GM12874 (cell line): ENCODE data around the gene MAPRE3.

Source experiments
- TF ChIP-seq, protein P1 (sequence below): IDR thresholded peaks from 2 replicates; pipeline ENCODE4 v1.5.1; 2011; ENCODE audit warnings: low read depth, mild to moderate bottlenecking, control low read depth, low read length, moderate library complexity; ENCODE audit not compliant: insufficient read depth

MAPRE3 gene

DNA sequence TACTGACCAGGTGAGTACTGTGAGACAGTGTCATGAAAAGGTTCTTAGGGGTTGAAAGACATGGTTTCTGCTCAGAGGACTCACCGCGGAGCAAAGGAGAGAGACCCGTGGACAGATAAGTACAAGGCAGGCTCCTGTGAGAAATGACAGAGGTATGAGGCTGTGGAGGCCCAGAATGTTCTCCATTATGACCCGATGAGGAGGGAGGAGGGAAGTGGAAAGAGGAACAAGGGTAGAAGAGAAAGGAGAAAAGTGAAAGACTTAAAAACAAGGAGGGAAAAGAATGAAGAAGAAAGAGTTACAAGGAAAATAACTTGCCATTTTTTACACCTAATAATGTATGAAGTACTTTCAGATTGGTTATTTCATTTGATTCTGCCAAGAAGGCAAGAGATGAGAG lies 29.8 kb downstream of the MAPRE3 start:
- TF ChIP-seq, protein P1, sequence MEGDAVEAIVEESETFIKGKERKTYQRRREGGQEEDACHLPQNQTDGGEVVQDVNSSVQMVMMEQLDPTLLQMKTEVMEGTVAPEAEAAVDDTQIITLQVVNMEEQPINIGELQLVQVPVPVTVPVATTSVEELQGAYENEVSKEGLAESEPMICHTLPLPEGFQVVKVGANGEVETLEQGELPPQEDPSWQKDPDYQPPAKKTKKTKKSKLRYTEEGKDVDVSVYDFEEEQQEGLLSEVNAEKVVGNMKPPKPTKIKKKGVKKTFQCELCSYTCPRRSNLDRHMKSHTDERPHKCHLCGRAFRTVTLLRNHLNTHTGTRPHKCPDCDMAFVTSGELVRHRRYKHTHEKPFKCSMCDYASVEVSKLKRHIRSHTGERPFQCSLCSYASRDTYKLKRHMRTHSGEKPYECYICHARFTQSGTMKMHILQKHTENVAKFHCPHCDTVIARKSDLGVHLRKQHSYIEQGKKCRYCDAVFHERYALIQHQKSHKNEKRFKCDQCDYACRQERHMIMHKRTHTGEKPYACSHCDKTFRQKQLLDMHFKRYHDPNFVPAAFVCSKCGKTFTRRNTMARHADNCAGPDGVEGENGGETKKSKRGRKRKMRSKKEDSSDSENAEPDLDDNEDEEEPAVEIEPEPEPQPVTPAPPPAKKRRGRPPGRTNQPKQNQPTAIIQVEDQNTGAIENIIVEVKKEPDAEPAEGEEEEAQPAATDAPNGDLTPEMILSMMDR, result no peak

DNA sequence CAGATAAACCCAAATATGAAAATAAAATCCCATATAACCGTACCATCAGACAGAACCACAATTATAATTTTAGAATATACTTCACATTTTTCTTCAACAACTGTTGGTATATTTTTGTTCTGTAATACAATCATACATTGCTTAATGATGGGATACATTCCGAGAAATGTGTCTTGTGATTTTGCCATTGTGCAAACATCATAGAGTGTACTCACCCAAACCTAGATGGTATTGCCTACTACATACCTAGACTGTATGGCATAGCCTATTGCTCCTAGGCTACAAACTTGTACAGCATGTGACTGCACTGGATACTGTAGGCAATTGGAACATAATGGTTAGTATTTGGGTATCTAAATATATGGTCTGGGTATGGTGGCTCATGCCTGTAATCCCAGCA lies 30.6 kb downstream of the MAPRE3 start:
- TF ChIP-seq, protein P1, result no peak

DNA sequence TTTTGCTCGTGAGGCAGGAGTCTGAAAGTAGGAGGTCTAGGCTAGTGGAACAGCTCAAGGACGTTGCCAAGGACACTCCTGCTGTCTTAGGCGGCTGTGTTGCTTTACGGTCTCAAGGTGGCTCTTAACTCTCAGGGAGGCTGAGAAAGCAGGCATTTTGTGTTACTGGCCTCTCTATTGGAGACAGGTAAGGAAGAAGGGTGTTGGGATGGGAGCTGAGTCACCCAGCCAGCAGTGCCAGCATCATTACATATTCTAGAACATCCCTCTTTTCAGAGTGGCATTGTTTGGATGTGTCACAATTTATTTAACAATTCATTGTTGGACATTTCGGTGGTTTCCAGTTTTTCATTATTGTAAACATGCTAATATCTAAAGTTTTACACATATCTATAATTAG lies 31.5 kb downstream of the MAPRE3 start:
- TF ChIP-seq, protein P1, result no peak

DNA sequence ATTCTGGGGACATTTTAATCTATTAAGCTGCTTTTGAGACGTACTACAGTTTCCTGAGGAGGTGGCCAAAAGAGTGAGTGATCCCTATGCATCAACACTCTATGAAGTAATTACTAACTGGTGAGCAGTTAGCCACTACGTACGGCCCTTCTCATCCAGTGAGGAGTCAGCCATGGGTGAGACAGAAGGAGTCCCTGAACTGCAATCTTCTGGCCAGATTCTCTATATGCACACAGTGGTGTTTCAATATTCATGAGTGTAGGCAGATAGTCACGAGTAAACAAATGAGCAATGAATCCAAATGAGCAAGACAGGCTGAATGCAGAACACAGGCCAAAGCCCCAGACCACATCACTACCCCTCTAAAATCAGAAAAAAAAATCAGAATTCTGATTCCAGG lies 32.6 kb downstream of the MAPRE3 start:
- TF ChIP-seq, protein P1, result no peak

DNA sequence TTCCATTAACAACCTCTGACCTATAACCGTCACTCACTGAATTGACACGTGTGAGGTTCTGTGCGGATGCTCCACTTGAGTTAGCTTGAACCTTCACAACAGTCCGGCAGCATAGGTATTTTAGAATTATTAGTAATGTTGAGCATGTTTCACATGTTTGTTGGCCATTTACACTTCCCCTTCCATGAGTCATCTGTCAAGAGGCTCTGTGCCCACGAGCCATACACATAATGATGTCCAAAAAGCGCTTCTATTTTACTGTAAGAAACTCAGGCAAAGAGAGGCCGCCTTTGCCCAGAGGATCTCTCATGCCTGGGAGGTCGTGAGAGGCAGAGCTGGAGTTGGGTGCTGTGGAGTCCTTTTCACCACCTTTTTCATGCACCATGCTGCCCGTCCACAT lies 33.4 kb downstream of the MAPRE3 start:
- TF ChIP-seq, protein P1, result no peak

DNA sequence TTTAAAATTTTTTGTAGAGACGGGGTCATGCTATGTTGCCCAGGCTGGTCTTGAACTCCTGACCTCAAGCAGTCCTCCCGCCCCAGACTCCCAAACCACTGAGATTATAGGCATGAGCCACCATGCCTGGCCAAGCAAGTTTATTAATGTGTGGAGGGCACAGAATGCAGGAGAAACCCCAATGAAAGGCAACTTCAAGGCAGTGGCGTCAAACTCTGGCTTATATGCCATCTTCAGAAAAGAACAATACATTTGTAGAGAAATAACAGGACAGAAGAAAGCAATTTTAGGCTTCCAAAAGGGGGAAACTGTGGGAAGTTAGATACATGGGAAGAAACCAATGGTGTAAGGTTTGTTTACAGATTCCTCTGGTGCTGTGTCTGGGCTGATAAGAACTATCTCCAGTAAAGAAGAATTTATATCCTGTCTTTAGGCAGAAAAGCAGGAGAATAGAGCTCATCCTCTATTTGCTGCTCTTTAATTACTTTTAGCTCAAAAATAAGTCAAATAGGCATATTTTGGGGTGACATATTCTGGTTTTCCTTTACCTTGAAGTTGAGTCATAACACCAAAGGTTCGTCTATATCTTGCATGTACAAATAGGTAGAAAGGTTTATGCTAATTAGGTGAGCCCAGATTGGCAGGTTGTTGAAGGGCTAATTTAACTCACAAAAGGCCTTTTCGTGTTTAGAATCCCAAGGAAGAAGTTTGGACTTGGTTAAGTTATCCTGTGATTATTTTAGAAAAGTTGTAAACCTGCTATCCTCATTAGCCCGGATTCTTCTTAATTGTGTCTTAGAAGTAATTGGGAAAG lies 36.4 kb downstream of the MAPRE3 start:
- TF ChIP-seq, protein P1, result no peak

DNA sequence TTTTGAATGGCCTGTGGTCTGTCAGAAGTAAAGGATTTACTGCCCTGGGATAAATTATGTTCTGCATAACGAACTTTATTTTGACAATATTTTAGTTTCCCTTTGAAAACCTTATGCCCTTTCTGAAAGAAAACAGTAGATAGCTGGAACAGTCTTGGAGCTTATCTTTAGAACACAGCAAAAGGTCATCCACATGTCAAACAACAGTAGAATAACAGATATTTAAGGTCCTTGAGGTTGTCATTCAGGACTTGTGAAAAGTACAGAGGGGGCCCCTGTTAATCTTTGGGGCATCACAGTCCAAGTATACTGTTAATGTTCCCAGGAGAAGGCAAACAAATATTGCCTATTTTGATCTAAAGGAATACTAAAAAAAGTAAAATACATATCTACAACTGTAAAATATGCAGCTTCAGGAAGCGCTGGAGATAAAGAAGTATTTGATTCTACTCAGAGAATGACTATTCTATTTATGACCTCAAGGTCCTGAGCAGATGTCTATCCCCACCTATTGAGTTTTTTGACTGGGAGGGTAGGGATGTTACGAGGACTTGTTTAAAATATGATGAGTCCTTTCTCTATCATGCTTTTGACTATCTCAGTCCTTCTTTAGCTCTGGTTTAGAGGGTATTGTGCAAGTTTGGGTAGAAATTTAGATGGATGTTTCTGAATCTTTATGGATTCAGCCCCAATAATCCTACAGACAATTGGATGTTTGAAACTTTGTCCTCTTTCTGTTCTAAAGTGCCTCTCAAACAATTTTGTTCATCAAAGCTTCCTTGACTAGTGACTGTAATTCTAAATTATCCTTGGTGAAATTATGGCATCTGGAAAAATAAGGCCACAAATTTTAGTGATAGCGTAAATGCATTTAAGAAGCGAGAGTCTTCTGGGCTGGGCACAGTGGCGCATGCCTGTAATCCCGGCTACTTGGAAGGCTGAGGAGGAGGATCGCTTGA lies 37.3 kb downstream of the MAPRE3 start:
- TF ChIP-seq, protein P1, result no peak
